HepG2 (cell line): ENCODE results near the gene SERINC5. TPM values are rescaled to one million over a fixed set of nuclear protein-coding genes. Genes with fewer than 3 reads are reported as not detected.

Experiments used
- ATAC-seq: fragments of 200-7000 bp; cut with Tn5 transposase; 3 replicates; pipeline ENCODE4 v1.9.1; 2020; ENCODE audit warnings: mild to moderate bottlenecking, moderate library complexity
- BruUV-seq: library from RNA; stranded (reverse); fragments of 400-500 nt; replicated peaks from 2 replicates; lab custom pipeline; 2021; lab: Mats Ljungman, UMichigan
- CTCF ChIA-PET: fragments of 300-600 bp; formaldehyde crosslinking; extraction: SDS; loops from one replicate; lab custom pipeline; 2021; ENCODE audit warnings: low total read pairs, inconsistent platforms, low intra/inter-chr PET ratio; lab: Yijun Ruan, JAX
- POLR2A ChIA-PET: fragments of 350-600 bp; sonication (Branson Sonifier 250); formaldehyde crosslinking; loops from one replicate; lab custom pipeline; 2020; ENCODE audit warnings: antibody characterized with exemption, inconsistent platforms; lab: Yijun Ruan, JAX
- DNase-seq: peaks from one replicate; pipeline ENCODE4 v3.0.0-alpha.2; 2015; ENCODE audit warnings: low spot score
- FAIRE-seq: peaks from 3 replicates; lab custom pipeline; 2011; peaks lifted over from hg19 to GRCh38; lab: Jason Lieb, UNC
- H2AFZ ChIP-seq: one replicate; pipeline ENCODE4 v1.6.1; 2011; ENCODE audit warnings: low read length, inconsistent platforms
- H3K27ac ChIP-seq: fragments of 300-600 bp; 3 replicates; pipeline ENCODE4 v1.8.0; 2011; ENCODE audit warnings: mixed run types, mild to moderate bottlenecking, mixed read lengths, low read length, inconsistent platforms; ENCODE audit not compliant: insufficient read depth; ENCODE audit errors: extremely low read length
- H3K27me3 ChIP-seq, 2 experiments: fragments of 200-600 bp in 1 of 2; 2 replicates in 1 of 2; 3 replicates in 1 of 2; pipeline versions ENCODE4 v1.6.0 to v1.8.0; 2011; ENCODE audit warnings: low read length in 2 of 2, mild to moderate bottlenecking in 2 of 2, moderate library complexity in 2 of 2, inconsistent platforms in 1 of 2; ENCODE audit not compliant: insufficient read depth in 2 of 2, control insufficient read depth in 1 of 2
- H3K36me3 ChIP-seq, 2 experiments: fragments of 200-600 bp in 1 of 2; replicated peaks in 1 of 2; 2 replicates in 1 of 2; 3 replicates in 1 of 2; pipeline versions ENCODE4 v1.5.1 to v1.8.0; 2011; ENCODE audit warnings: low read length in 2 of 2, inconsistent platforms in 1 of 2; ENCODE audit not compliant: insufficient read depth in 2 of 2, control insufficient read depth in 1 of 2
- H3K4me1 ChIP-seq: 2 replicates; pipeline ENCODE4 v1.5.1; 2012; ENCODE audit warnings: low read length, inconsistent platforms; ENCODE audit not compliant: insufficient read depth
- H3K4me2 ChIP-seq: 2 replicates; pipeline ENCODE4 v1.6.0; 2011; ENCODE audit warnings: low read depth, low read length, inconsistent platforms
- H3K4me3 ChIP-seq, 3 experiments: fragments of 200-600 bp in 1 of 3; sonication (generic), shearing (Covaris generic) in 1 of 3; replicated peaks in 1 of 3; 2 replicates each; pipeline ENCODE4 v1.5.1; 2011 to 2016; ENCODE audit warnings: low read length in 3 of 3, inconsistent platforms in 2 of 3, low read depth in 2 of 3, mild to moderate bottlenecking in 2 of 3, control low read depth in 1 of 3, mixed read lengths in 1 of 3; ENCODE audit not compliant: insufficient read depth in 1 of 3
- H3K79me2 ChIP-seq: one replicate; pipeline ENCODE4 v1.6.1; 2011; ENCODE audit warnings: low read length, inconsistent platforms; ENCODE audit not compliant: insufficient read depth
- H3K9ac ChIP-seq: 2 replicates; pipeline ENCODE4 v1.6.0; 2011; ENCODE audit warnings: mild to moderate bottlenecking, low read depth, low read length, inconsistent platforms; ENCODE audit not compliant: insufficient read depth
- H3K9me3 ChIP-seq: 2 replicates; pipeline ENCODE4 v1.5.1; 2012; ENCODE audit warnings: mild to moderate bottlenecking, low read length
- H4K20me1 ChIP-seq: 2 replicates; pipeline ENCODE4 v1.6.0; 2011; ENCODE audit warnings: inconsistent platforms, mild to moderate bottlenecking, low read length, moderate library complexity; ENCODE audit not compliant: insufficient read depth
- ARNT ChIP-seq: fragments of 450-650 bp; IDR thresholded peaks from 2 replicates; pipeline ENCODE4 v1.6.1; 2017
- DMAP1 ChIP-seq: IDR thresholded peaks from 2 replicates; pipeline ENCODE4 v1.6.1; 2016
- ERF ChIP-seq: IDR thresholded peaks from 2 replicates; pipeline ENCODE4 v1.6.1; 2018; ENCODE audit warnings: missing biosample characterization, missing genetic modification reagents
- IRF2 ChIP-seq: IDR thresholded peaks from 2 replicates; pipeline ENCODE4 v1.6.1; 2018; ENCODE audit warnings: missing genetic modification reagents, missing compliant biosample characterization
- RARG ChIP-seq: sonication (generic); formaldehyde crosslinking; IDR thresholded peaks from 2 replicates; pipeline ENCODE4 v1.4.0; 2020; ENCODE audit warnings: low read depth, mild to moderate bottlenecking, missing genetic modification reagents
- SCMH1 ChIP-seq: sonication (generic); formaldehyde crosslinking; IDR thresholded peaks from 2 replicates; pipeline ENCODE4 v1.9.0; 2021; ENCODE audit warnings: missing genetic modification reagents, mild to moderate bottlenecking, borderline replicate concordance
- SP140L ChIP-seq: sonication (generic); formaldehyde crosslinking; IDR thresholded peaks from 2 replicates; pipeline ENCODE4 v1.4.0; 2020; ENCODE audit warnings: missing genetic modification reagents, borderline replicate concordance
- SRF ChIP-seq: IDR thresholded peaks from 2 replicates; pipeline ENCODE4 v1.6.1; 2011; ENCODE audit warnings: mild to moderate bottlenecking, low read depth, low read length, moderate library complexity
- SUZ12 ChIP-seq: fragments of 150-350 bp; IDR thresholded peaks from 2 replicates; pipeline ENCODE4 v1.6.1; 2014; ENCODE audit warnings: low read depth, low read length
- ZBTB7A ChIP-seq: sonication (generic); formaldehyde crosslinking; IDR thresholded peaks from 2 replicates; pipeline ENCODE4 v1.8.0; 2022; ENCODE audit warnings: mild to moderate bottlenecking, missing genetic modification reagents
- ZFP1 ChIP-seq: IDR thresholded peaks from 2 replicates; pipeline ENCODE4 v1.6.1; 2016
- ZNF180 ChIP-seq: sonication (generic); formaldehyde crosslinking; IDR thresholded peaks from 2 replicates; pipeline ENCODE4 v1.4.0; 2020; ENCODE audit warnings: low read depth, missing genetic modification reagents, borderline replicate concordance
- ZNF20 ChIP-seq: sonication (generic); formaldehyde crosslinking; IDR thresholded peaks from 2 replicates; pipeline ENCODE4 v1.4.0; 2020; ENCODE audit warnings: mild to moderate bottlenecking, moderate library complexity, missing genetic modification reagents
- ZNF605 ChIP-seq: sonication (generic); formaldehyde crosslinking; IDR thresholded peaks from 2 replicates; pipeline ENCODE4 v1.8.0; 2022; ENCODE audit warnings: mild to moderate bottlenecking, missing genetic modification reagents
- ZNF629 ChIP-seq: sonication (generic); formaldehyde crosslinking; conservative IDR thresholded peaks from 2 replicates; pipeline ENCODE4 v1.5.0; 2020; ENCODE audit warnings: missing genetic modification reagents
- ZNF713 ChIP-seq: sonication (generic); formaldehyde crosslinking; IDR thresholded peaks from 2 replicates; pipeline ENCODE4 v1.4.0; 2020; ENCODE audit warnings: mild to moderate bottlenecking, missing genetic modification reagents
- WGBS: methylation state at CpG from one replicate; pipeline ENCODE4 v1.1.6; 2017; ENCODE audit warnings: low lambda C conversion rate; 5-methylcytosine and 5-hydroxymethylcytosine counted together
- in situ Hi-C: cut with HindIII; loops from 2 replicates; pipeline ENCODE4 v1.10.0; 2017; ENCODE audit warnings: low pct_unique_long_range_greater_than_20kb; ENCODE audit not compliant: extremely low pct_ligation_motif_present
- intact Hi-C: fragments of 100-400 bp; cut with micrococcal nuclease; formaldehyde crosslinking; loops from one replicate; pipeline ENCODE4 v1.10.0; 2022; ENCODE audit not compliant: unreplicated experiment
- polyA plus RNA-seq, 8 experiments: library from polyadenylated mRNA; depleted of rRNA in 3 of 8; stranded (reverse) in 7 of 8; unstranded in 1 of 8; fragments of >200 nt; fragmentation: Illumina TruSeq in 4 of 8; extraction: Trizol in 4 of 8; gene quantifications; 2 replicates each; pipeline versions ENCODE4 v1.2.1 to v1.2.3, GENCODE V29; 2011 to 2016; ENCODE audit warnings: low read depth in 4 of 8, missing spikeins in 1 of 8, mixed read lengths in 1 of 8; ENCODE audit not compliant: insufficient read depth in 1 of 8
- total RNA-seq, 5 experiments: library from RNA; depleted of rRNA; stranded (reverse); fragments of >200 nt; fragmentation: Illumina TruSeq; extraction: Trizol; gene quantifications; 2 replicates each; pipeline ENCODE4 v1.2.3, GENCODE V29; 2016; ENCODE audit warnings: low read depth in 1 of 5
- TF ChIP-seq, protein P1 (sequence below): sonication (generic); formaldehyde crosslinking; IDR thresholded peaks from 2 replicates; pipeline ENCODE4 v1.5.1; 2020; ENCODE audit warnings: mild to moderate bottlenecking, missing genetic modification reagents, borderline replicate concordance
- TF ChIP-seq, protein P2 (sequence below): IDR thresholded peaks from 2 replicates; pipeline ENCODE4 v1.6.1; 2016; ENCODE audit warnings: low read depth

SERINC5 gene
- total and polyA plus RNA-seq, 2 of the 13 experiments (the other 11 are each of a cell fraction or from before 2014, with no cell fraction given), result 17.3 to 22.8 TPM

DNA sequence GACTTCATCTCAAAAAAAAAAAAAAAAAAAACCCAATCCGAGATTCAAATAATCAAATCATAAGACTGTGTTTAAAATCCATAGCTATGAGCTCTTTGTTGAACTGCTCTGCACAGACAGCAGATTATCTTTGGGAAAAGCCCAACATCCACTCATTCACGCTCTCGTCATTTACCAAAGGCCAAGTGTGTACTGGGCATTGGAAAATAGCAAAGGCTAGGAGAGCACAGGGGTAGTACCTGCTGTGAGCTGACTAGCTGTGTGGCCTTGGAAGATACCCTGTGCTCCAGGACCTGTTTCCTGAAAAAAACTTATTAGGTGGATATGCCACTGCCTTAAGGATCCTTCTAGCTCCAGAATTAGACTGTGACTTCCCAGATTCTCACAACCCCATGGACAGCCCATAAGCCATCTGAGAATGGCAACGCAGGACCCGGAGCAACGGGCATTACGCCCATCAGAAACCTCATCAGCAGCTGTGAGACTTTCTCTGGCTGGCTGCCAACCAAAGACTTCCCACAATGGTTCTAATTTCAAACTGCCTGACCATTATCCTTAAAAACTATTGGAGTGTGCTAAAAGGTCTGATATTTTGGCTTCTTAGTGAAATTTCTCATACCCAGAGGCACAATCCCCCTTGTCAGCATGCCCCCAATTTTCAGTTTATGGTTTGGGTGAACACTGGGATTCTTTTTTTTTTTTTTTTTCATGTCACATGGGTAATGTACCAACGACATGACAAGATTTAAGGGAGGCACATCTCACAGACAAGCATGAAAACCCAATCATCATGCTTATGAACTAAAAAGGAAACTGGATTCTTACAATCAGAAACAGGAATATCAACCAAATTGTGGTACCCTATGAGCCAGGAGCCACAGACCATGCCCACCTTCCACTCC, 16.8 kb downstream of the SERINC5 start:
- no peak overlapping the region for H3K4me2 ChIP-seq
- ATAC-seq (no peak; the same call in 2 of the 3 replicates), FAIRE-seq (no peak), DNase-seq (no peak)
- H3K36me3 ChIP-seq, result peaks cover 0 to 6% of the 10 kb centered on the region in 2 experiments; a peak in 2 of 5 replicates
- H3K9me3 ChIP-seq, result peaks cover 9% of the 10 kb centered on the region
- peaks cover 20% of the 10 kb centered on the region for H3K4me1 ChIP-seq
- in situ Hi-C loops (no loop called here), intact Hi-C loops (no loop called here)
- no peak overlapping the region for H3K9ac ChIP-seq
- BruUV-seq, result no TSS peak
- no peaks in the 10 kb centered on the region for H3K27me3 ChIP-seq
- CTCF ChIA-PET, result no interaction called here
- no peak overlapping the region for H3K27ac ChIP-seq
- POLR2A ChIA-PET, result interaction anchor here (0.6 to 2.6 kb wide), 5 partner anchors 8 to 18 kb away, joined by 3 to 9 read pairs (median 4); partner anchors contain the start of gene SERINC5
- H4K20me1 ChIP-seq, result 0 out of 2 replicates have a peak, but pooled peaks cover 6% of the 10 kb centered on the region
- TF ChIP-seq ZNF629, result no peak
- no peak for TF ChIP-seq SRF
- TF ChIP-seq SP140L, result no peak
- TF ChIP-seq DMAP1 (CRISPR knock-in tag), result no peak
- TF ChIP-seq SUZ12, result no peak
- no peak for TF ChIP-seq ZFP1 (CRISPR knock-in tag)
- no peak for TF ChIP-seq ARNT
- TF ChIP-seq ZNF713 (CRISPR knock-in tag), result no peak
- TF ChIP-seq, protein P1, sequence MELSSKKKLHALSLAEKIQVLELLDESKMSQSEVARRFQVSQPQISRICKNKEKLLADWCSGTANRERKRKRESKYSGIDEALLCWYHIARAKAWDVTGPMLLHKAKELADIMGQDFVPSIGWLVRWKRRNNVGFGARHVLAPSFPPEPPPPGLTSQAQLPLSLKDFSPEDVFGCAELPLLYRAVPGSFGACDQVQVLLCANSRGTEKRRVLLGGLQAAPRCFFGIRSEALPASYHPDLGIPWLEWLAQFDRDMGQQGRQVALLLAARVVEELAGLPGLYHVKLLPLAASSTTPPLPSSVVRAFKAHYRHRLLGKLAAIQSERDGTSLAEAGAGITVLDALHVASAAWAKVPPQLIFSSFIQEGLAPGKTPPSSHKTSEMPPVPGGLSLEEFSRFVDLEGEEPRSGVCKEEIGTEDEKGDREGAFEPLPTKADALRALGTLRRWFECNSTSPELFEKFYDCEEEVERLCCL (CRISPR knock-in tag), result no peak
- no peak for TF ChIP-seq ZNF605 (CRISPR knock-in tag)
- TF ChIP-seq ERF (CRISPR knock-in tag), result no peak
- TF ChIP-seq RARG (CRISPR knock-in tag), result no peak
- no peak for TF ChIP-seq IRF2 (CRISPR knock-in tag)
- no peak for TF ChIP-seq SCMH1 (CRISPR knock-in tag)
- TF ChIP-seq ZNF20 (CRISPR knock-in tag), result no peak
- no peak for TF ChIP-seq ZBTB7A (CRISPR knock-in tag)
- TF ChIP-seq, protein P2, sequence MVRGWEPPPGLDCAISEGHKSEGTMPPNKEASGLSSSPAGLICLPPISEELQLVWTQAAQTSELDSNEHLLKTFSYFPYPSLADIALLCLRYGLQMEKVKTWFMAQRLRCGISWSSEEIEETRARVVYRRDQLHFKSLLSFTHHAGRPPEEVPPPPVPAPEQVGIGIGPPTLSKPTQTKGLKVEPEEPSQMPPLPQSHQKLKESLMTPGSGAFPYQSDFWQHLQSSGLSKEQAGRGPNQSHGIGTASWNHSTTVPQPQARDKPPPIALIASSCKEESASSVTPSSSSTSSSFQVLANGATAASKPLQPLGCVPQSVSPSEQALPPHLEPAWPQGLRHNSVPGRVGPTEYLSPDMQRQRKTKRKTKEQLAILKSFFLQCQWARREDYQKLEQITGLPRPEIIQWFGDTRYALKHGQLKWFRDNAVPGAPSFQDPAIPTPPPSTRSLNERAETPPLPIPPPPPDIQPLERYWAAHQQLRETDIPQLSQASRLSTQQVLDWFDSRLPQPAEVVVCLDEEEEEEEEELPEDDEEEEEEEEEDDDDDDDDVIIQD (CRISPR knock-in tag), result no peak
- no peak for TF ChIP-seq ZNF180 (CRISPR knock-in tag)
- peaks cover 74% of the 10 kb centered on the region for H3K79me2 ChIP-seq
- WGBS, result 93% methylated on average over 8 of the region's 8 CpGs
- no peak overlapping the region for H3K4me3 ChIP-seq
- H2AFZ ChIP-seq, result no peak overlapping the region
